ENCODE data around the gene ZFAND3. TPM values are rescaled to one million over a fixed set of nuclear protein-coding genes. Genes with fewer than 3 reads are reported as not detected.

Gene ZFAND3
- total and polyA plus RNA-seq, 12 donors = 21.4 to 163 (median 46.3) TPM

GRCh38 chr6:38178584-38178886 is 359.0 kb downstream of the ZFAND3 start:
- peak in 1 of 7 donors; percentile 3 for DNase-seq
- Histone ChIP-seq H3K4me3 (no peak overlapping the region), H3K36me3 (replicated peaks in 1 of 2) (no peaks in the 10 kb centered on the region), H3K9me3 (replicated peaks in 1 of 3) (no peaks in the 10 kb centered on the region), H3K27ac (no peak overlapping the region), H3K4me1 (replicated peaks in 1 of 2) (no peaks in the 10 kb centered on the region), H3K27me3 (no peaks in the 10 kb centered on the region)
- intact Hi-C loops (cut with DNase I) = no loop called here
- 85 to 98% (median 96%) methylated on average over 2 of the region's 2 CpGs for WGBS, 4 donors
- TF ChIP-seq POLR2A (IDR thresholded peaks at IDR 0.05) (no peak), CTCF (IDR thresholded peaks at IDR 0.05) (no peak)

- intact Hi-C loops (cut with DNase I) = no loop called here
- no peak overlapping the region for H3K4me3 ChIP-seq
- no peak overlapping the region for H3K27ac ChIP-seq
- peak in 2 of 7 donors; percentile 17 to 41 for DNase-seq
- 86 to 97% (median 95%) methylated on average over 6 to 7 of the region's 7 CpGs for WGBS, 4 donors
- no peaks in the 10 kb centered on the region for H3K36me3 ChIP-seq (replicated peaks in 1 of 2)
- H3K4me1 ChIP-seq (replicated peaks in 1 of 2) = no peaks in the 10 kb centered on the region
- TF ChIP-seq CTCF (IDR thresholded peaks at IDR 0.05) (no peak), POLR2A (IDR thresholded peaks at IDR 0.05) (no peak)
- H3K27me3 ChIP-seq = no peaks in the 10 kb centered on the region
- no peaks in the 10 kb centered on the region for H3K9me3 ChIP-seq (replicated peaks in 1 of 3)
Observed at GRCh38 chr6:38179300-38179699, 359.8 kb downstream of the ZFAND3 start.

- Histone ChIP-seq H3K27me3 (no peaks in the 10 kb centered on the region), H3K4me3 (no peak overlapping the region), H3K27ac (no peak overlapping the region), H3K36me3 (replicated peaks in 1 of 2) (no peaks in the 10 kb centered on the region), H3K9me3 (replicated peaks in 1 of 3) (no peaks in the 10 kb centered on the region), H3K4me1 (replicated peaks in 1 of 2) (no peaks in the 10 kb centered on the region)
- TF ChIP-seq POLR2A (IDR thresholded peaks at IDR 0.05) (no peak), CTCF (IDR thresholded peaks at IDR 0.05) (no peak)
- 88 to 94% (median 92%) methylated on average over 11 to 12 of the region's 12 CpGs for WGBS, 4 donors
- peak in 2 of 7 donors; percentile 4 to 42 for DNase-seq
- intact Hi-C loops (cut with DNase I) = no loop called here
Observed at GRCh38 chr6:38179794-38180430, 360.4 kb downstream of the ZFAND3 start.

GRCh38 chr6:38180586-38180985 is 361.1 kb downstream of the ZFAND3 start:
- H3K4me3 ChIP-seq = no peak overlapping the region
- H3K27ac ChIP-seq = no peak overlapping the region
- no peaks in the 10 kb centered on the region for H3K36me3 ChIP-seq (replicated peaks in 1 of 2)
- 90 to 94% (median 92%) methylated on average over 12 of the region's 12 CpGs for whole genome bisulfite sequencing, 4 donors
- TF ChIP-seq CTCF (IDR thresholded peaks at IDR 0.05) (no peak), POLR2A (IDR thresholded peaks at IDR 0.05) (no peak)
- no peaks in the 10 kb centered on the region for H3K4me1 ChIP-seq (replicated peaks in 1 of 2)
- intact Hi-C loops (cut with DNase I) = no loop called here
- no peaks in the 10 kb centered on the region for H3K9me3 ChIP-seq (replicated peaks in 1 of 3)
- DNase-seq = peak in 2 of 7 donors; percentile 9 to 43
- H3K27me3 ChIP-seq = no peaks in the 10 kb centered on the region

All from adrenal gland (tissue), 12 donors.